SJSA1 (cell line): ENCODE data around the gene COMMD1. TPM values are rescaled to one million over a fixed set of nuclear protein-coding genes. Genes with fewer than 3 reads are reported as not detected.
"Not testable (repeated sequence)": the region's sequence is repeated elsewhere in the genome, so short reads cannot be mapped to it uniquely, and the experiment has no call there.

ENCODE experiments used
- DNase-seq, 2 experiments: peaks; one replicate each; pipeline ENCODE4 v3.0.0-alpha.2; 2015 to 2020; ENCODE audit warnings: low spot score in 2 of 2, low read depth in 1 of 2
- H3K27ac ChIP-seq: fragments of 250-450 bp; sonication (Bioruptor Pico); 2 replicates; pipeline ENCODE4 v1.5.1; 2020; ENCODE audit warnings: mild to moderate bottlenecking, moderate library complexity
- H3K27me3 ChIP-seq: fragments of 250-450 bp; sonication (Bioruptor Pico); replicated peaks from 2 replicates; pipeline ENCODE4 v1.5.1; 2020; ENCODE audit warnings: mild to moderate bottlenecking, moderate library complexity
- H3K36me3 ChIP-seq: fragments of 250-450 bp; sonication (Bioruptor Pico); 2 replicates; pipeline ENCODE4 v1.5.1; 2020; ENCODE audit warnings: mild to moderate bottlenecking
- H3K4me1 ChIP-seq: fragments of 250-450 bp; sonication (Bioruptor Pico); replicated peaks from 2 replicates; pipeline ENCODE4 v1.6.1; 2021; ENCODE audit warnings: mild to moderate bottlenecking
- H3K4me3 ChIP-seq: fragments of 250-450 bp; sonication (Bioruptor Pico); 2 replicates; pipeline ENCODE4 v1.5.1; 2020; ENCODE audit warnings: mild to moderate bottlenecking
- H3K9me3 ChIP-seq: fragments of 250-450 bp; sonication (Bioruptor Pico); replicated peaks from 2 replicates; pipeline ENCODE4 v1.5.1; 2020; ENCODE audit warnings: mild to moderate bottlenecking
- total RNA-seq: library from RNA; depleted of rRNA; stranded (reverse); fragments of >200 nt; shearing (Covaris generic); gene quantifications from 2 replicates; pipeline ENCODE4 v1.2.3, GENCODE V29; 2014

Gene COMMD1
- total RNA-seq, 1 experiment from 2014 or later, result 62.2 TPM

DNA sequence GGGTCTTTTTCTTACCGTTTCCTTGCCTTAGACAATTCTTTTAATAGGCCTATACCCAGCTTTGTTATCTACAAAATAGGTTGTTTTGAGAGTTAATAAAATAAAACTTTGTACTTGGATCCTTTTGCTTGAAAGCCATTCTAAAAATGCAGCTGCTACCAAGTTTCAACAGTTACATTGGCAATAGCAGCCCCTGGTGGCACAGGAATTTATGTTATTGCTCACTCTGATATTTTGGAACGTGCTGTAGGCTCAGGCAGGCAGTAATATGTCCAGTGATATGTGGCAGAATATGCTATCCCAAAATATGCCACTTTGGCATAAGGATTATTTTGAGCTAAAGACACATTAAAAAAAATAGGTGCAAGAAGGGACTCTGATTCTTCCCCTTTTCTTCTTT lies 6.7 kb upstream of the COMMD1 start:
- Histone ChIP-seq H3K4me1 (no peaks in the 10 kb centered on the region), H3K27ac (no peak overlapping the region), H3K9me3 (no peaks in the 10 kb centered on the region), H3K27me3 (no peaks in the 10 kb centered on the region), H3K4me3 (no peak overlapping the region), H3K36me3 (no peaks in the 10 kb centered on the region)
- DNase-seq, result no peak

DNA sequence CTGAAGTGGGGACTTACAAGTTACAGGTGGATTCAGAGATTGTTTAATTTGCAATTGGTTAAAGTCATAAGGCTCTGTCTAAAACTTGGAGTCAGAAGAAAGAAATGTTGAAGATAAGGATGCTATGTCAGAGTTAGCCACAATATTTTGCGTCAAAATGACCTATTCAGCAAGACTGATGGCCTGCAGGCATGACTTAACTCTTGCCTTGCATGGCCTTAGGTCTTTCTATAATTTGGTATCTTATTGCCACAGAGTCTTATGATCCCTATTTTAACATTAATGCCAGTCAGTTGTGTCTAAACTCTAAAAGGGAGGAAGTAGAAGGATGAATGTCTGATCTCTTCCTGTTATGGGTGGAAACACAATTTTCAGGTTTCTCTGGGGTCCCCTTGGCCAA lies 5.2 kb upstream of the COMMD1 start:
- Histone ChIP-seq H3K27me3 (no peaks in the 10 kb centered on the region), H3K4me1 (no peaks in the 10 kb centered on the region), H3K4me3 (no peak overlapping the region), H3K27ac (no peak overlapping the region), H3K36me3 (no peaks in the 10 kb centered on the region), H3K9me3 (no peaks in the 10 kb centered on the region)
- DNase-seq, result no peak

DNA sequence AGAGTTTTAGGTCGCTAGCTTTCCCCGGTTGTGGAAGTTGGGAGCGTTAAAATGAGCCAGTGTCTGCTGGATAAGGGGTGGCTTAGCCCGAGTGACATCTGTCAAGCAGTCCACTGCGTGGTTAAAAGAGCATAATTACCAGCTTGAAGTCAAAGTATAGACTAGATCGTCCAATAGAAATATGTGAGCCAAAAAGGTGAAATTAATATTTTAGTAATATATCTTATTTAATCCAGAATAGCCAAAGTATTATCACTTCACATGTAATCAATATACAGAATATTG lies 654 bp downstream of the COMMD1 start:
- no peaks in the 10 kb centered on the region for H3K36me3 ChIP-seq
- no peaks in the 10 kb centered on the region for H3K27me3 ChIP-seq
- no peak for DNase-seq
- H3K4me1 ChIP-seq, result 0 out of 2 replicates have a peak, but pooled peaks cover 3% of the 10 kb centered on the region
- H3K9me3 ChIP-seq, result no peaks in the 10 kb centered on the region
- H3K27ac ChIP-seq, result no peak overlapping the region
- peak overlapping the region; percentile 56 for H3K4me3 ChIP-seq

- no peak for DNase-seq
- Histone ChIP-seq H3K4me1 (0 out of 2 replicates have a peak, but pooled peaks cover 3% of the 10 kb centered on the region), H3K27ac (no peak overlapping the region), H3K36me3 (no peaks in the 10 kb centered on the region; the same call in 1 of the 2 replicates), H3K9me3 (no peaks in the 10 kb centered on the region), H3K27me3 (no peaks in the 10 kb centered on the region), H3K4me3 (no peak overlapping the region)
Observed at GRCh38 chr2:61909116-61909515, 3.6 kb downstream of the COMMD1 start.

GRCh38 chr2:61910603-61911002 lies 5.1 kb downstream of the COMMD1 start:
- DNase-seq, result no peak
- Histone ChIP-seq H3K27me3 (no peaks in the 10 kb centered on the region), H3K36me3 (no peaks in the 10 kb centered on the region; the same call in 1 of the 2 replicates), H3K4me3 (no peak overlapping the region), H3K9me3 (no peaks in the 10 kb centered on the region), H3K4me1 (0 out of 2 replicates have a peak, but pooled peaks cover 3% of the 10 kb centered on the region), H3K27ac (no peak overlapping the region)

- H3K27me3 ChIP-seq, result no peaks in the 10 kb centered on the region
- no peaks in the 10 kb centered on the region; the same call in 1 of the 2 replicates for H3K36me3 ChIP-seq
- H3K4me3 ChIP-seq, result no peak overlapping the region
- H3K27ac ChIP-seq, result no peak overlapping the region
- 0 out of 2 replicates have a peak, but pooled peaks cover 2% of the 10 kb centered on the region for H3K4me1 ChIP-seq
- DNase-seq, result no peak
- H3K9me3 ChIP-seq, result no peaks in the 10 kb centered on the region
Observed at GRCh38 chr2:61911510-61911909, 6.0 kb downstream of the COMMD1 start.

DNA sequence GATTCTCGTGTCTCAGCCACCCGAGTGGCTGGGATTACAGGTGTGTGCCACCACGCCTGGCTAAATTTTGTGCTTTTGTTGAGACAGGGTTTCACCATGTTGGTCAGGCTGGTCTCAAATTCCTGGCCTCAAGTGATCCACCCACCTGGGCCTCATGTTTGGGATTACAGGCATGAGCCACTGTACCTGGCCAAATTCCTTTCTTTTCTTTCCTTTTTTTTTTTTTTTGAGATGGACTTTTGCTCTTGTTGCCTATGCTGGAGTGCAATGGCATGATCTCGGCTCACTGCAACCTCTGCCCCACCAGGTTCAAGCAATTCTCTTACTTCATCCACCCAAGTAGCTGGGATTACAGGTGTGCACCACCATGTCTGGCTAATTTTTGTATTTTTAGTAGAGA lies 9.3 kb downstream of the COMMD1 start:
- not testable (repeated sequence) for H3K36me3 ChIP-seq, H3K9me3 ChIP-seq, H3K27ac ChIP-seq, H3K4me1 ChIP-seq, H3K27me3 ChIP-seq, H3K4me3 ChIP-seq, DNase-seq

GRCh38 chr2:61920548-61920947 lies 15.1 kb downstream of the COMMD1 start:
- H3K4me1 ChIP-seq, result peaks cover 5% of the 10 kb centered on the region
- H3K4me3 ChIP-seq, result no peak overlapping the region
- no peak for DNase-seq
- H3K9me3 ChIP-seq, result no peaks in the 10 kb centered on the region
- H3K27ac ChIP-seq, result no peak overlapping the region
- H3K36me3 ChIP-seq, result no peaks in the 10 kb centered on the region
- H3K27me3 ChIP-seq, result no peaks in the 10 kb centered on the region

- H3K27me3 ChIP-seq, result no peaks in the 10 kb centered on the region
- H3K36me3 ChIP-seq, result no peaks in the 10 kb centered on the region
- no peak overlapping the region for H3K4me3 ChIP-seq
- H3K9me3 ChIP-seq, result no peaks in the 10 kb centered on the region
- peaks cover 5% of the 10 kb centered on the region for H3K4me1 ChIP-seq
- H3K27ac ChIP-seq, result no peak overlapping the region
- DNase-seq, result no peak
Observed at GRCh38 chr2:61922714-61923113, 17.2 kb downstream of the COMMD1 start.

DNA sequence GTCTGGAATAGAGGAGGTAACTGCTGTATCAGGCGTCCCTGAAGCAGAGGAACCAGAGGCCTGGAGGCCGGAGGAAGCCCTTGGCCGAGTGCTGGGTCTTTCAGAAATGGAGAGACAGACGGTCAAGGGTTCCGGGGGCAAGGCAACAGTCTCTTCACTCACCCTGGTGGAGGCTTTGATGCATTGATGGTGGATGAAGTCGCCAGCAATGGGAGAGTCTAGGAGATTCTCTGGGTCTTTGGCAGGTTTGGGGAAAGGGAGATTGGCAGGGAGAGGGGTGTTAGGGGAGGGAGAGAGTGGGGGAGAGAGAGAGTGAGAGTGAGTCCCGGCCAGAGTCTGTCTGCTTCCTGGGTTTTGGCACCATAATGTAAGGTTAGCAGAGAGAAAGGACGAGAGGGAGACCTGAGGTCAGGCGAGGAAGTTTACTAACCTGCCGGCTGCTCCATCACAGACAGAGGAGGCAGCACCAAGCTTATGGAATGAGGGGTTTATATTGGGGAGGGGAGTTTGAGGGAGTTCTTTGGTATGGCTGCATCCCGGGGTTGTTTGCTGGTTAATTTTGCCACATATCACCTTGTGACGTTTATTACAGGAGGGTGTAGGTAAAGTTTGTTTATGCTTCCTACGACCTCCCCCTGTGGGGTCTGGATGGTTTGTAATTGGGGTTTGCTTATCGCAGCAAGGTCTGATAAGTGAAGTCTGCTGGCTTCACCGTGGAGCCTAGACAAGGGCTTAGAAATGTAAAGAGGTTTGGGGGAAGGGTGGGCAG lies 19.6 kb downstream of the COMMD1 start:
- Histone ChIP-seq H3K4me1 (peaks cover 17% of the 10 kb centered on the region), H3K4me3 (no peak overlapping the region), H3K9me3 (no peaks in the 10 kb centered on the region), H3K36me3 (no peaks in the 10 kb centered on the region), H3K27me3 (no peaks in the 10 kb centered on the region), H3K27ac (no peak overlapping the region)
- no peak for DNase-seq

DNA sequence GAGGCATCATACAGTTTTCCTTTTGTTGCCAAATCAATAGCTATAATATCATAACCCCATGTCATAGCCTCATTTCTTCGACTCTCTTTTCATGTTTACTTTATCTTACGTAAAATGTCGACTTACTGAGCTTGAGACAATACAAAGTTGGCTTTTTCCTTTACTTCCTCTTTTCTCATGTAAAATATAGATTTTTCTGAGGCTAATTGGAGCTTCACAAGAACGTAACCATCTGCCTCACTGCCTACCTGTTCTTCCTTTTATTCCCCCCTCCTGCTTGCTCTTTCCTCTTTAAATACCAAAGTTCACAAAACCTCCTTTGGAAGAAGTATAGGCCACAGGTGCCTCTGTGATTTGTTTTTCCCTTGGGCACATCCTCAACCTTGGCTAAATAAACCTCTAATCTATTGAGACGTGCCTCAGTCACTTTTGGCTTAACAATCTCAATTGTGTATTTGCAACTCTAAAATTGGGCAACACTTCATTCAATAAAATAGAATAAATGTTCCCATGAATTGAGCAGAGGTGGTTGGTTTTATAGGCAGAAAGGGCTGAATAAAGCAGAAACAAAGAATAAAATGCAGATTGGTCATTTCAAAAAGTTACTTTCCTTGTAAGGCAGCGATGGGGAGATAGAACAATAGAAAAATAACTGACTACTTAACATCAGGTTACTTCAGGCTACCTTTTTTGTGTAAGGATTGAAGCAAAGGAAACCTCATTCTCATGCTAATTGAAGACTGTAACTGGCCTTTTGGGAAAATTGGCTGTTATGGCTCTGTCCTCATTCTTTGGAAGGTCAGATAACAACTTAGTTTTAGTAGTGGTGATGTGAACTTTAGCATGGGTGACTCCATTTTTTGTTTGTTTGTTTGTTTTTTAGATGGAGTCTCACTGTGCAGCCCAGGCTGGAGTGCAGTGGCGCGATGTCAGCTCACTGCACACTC lies 21.3 kb downstream of the COMMD1 start:
- Histone ChIP-seq H3K9me3 (no peaks in the 10 kb centered on the region), H3K36me3 (no peaks in the 10 kb centered on the region), H3K27me3 (no peaks in the 10 kb centered on the region), H3K4me3 (no peak overlapping the region), H3K27ac (no peak overlapping the region), H3K4me1 (peaks cover 17% of the 10 kb centered on the region)
- DNase-seq, result no peak

DNA sequence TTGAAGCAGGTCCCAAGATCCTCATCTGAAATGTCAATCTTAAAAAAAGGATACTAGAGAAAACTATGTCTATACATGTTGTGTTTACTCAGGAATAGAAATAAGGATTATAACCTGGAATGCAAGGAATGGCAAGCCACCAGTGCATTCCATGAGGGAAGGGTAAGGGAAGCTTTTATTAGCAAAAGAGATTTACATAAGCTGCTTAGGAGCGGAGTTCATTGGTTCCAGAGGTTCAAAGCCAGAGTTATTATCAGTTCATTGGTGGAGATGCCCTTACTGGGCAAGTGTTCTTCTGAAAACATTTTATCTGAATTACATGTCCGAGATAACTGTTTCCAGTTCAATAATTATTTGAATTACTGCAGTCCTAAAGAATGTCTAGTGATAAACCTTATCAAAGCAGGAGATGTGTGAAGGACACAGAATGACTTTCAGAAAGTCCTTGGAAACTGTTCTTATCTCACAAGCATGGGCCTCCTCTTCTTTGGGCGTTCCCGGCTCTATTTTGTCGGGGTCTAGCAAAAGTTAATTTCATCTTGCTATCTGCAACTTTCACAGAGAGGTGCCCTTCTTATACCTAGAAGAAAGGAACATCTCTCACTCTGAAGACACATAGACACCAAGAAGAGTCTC lies 23.5 kb downstream of the COMMD1 start:
- H3K9me3 ChIP-seq, result no peaks in the 10 kb centered on the region
- peaks cover 17% of the 10 kb centered on the region for H3K4me1 ChIP-seq
- H3K27me3 ChIP-seq, result no peaks in the 10 kb centered on the region
- no peak overlapping the region for H3K27ac ChIP-seq
- no peaks in the 10 kb centered on the region; the same call in 1 of the 2 replicates for H3K36me3 ChIP-seq
- no peak overlapping the region for H3K4me3 ChIP-seq
- DNase-seq, result peak in 1 of 2 experiments; percentile 37

DNA sequence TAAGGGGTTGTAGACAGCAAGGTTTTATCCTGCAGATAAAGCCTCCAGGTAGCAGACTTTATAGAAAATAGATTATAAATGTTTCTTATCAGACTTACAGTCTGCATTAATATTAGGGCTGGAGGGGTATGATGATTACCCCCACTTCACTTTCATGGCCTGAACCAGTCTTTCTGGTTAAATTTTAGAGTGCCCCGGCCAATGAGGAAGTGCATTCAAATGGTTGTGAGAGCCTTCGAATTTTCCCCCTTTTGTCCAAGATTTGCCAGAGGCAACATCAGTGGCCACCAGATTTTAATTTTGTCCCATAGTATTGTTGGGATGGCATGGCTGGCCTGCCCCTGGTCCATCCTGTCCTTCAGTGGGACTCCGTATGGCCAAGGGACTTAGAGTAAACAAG lies 31.6 kb downstream of the COMMD1 start:
- Histone ChIP-seq H3K36me3 (peaks cover 3% of the 10 kb centered on the region), H3K27me3 (no peaks in the 10 kb centered on the region), H3K27ac (no peak overlapping the region), H3K9me3 (no peaks in the 10 kb centered on the region), H3K4me1 (no peaks in the 10 kb centered on the region), H3K4me3 (no peak overlapping the region)
- no peak for DNase-seq

- DNase-seq, result no peak
- H3K36me3 ChIP-seq, result peaks cover 3% of the 10 kb centered on the region
- H3K27me3 ChIP-seq, result no peaks in the 10 kb centered on the region
- H3K27ac ChIP-seq, result no peak overlapping the region
- no peak overlapping the region for H3K4me3 ChIP-seq
- H3K4me1 ChIP-seq, result no peaks in the 10 kb centered on the region
- no peaks in the 10 kb centered on the region for H3K9me3 ChIP-seq
Observed at GRCh38 chr2:61937886-61938285, 32.4 kb downstream of the COMMD1 start.
